Colonic mucosa (tissue), 4 donors: ENCODE results near the gene MEDAG. TPM values are rescaled to one million over a fixed set of nuclear protein-coding genes. Genes with fewer than 3 reads are reported as not detected.
A peak's percentile ranks its signal among the peaks of the same experiment; 100 is the strongest.

Experiments used
- DNase-seq: peaks from one replicate; pipeline ENCODE4 v3.0.0-alpha.2; 2020
- H3K27ac ChIP-seq: fragments of 200-600 bp; one replicate; pipeline ENCODE4 v1.8.0; 2021
- H3K27me3 ChIP-seq: fragments of 200-600 bp; one replicate; pipeline ENCODE4 v1.8.0; 2021
- H3K36me3 ChIP-seq: fragments of 200-600 bp; one replicate; pipeline ENCODE4 v1.8.0; 2021
- H3K4me1 ChIP-seq: fragments of 200-600 bp; one replicate; pipeline ENCODE4 v1.8.0; 2021; ENCODE audit warnings: mild to moderate bottlenecking
- H3K4me3 ChIP-seq: fragments of 200-600 bp; one replicate; pipeline ENCODE4 v1.8.0; 2021
- H3K9ac ChIP-seq, 2 donors: one replicate each; pipeline ENCODE4 v1.7.0; 2013; ENCODE audit warnings: control low read depth in 2 of 2, low read depth in 2 of 2, low read length in 2 of 2
- H3K9me3 ChIP-seq: fragments of 200-600 bp; one replicate; pipeline ENCODE4 v1.8.0; 2021
- intact Hi-C: fragments of 100-400 bp; cut with DNase I; formaldehyde crosslinking; loops from one replicate; pipeline ENCODE4 v1.14.1; 2022
- total RNA-seq, 2 donors: library from RNA; stranded (reverse); fragmentation: NEBNext Ultra II Directional in 1 of 2; extraction: Animal tissue kit (Norgen Biotek cat#: 25700) in 1 of 2; gene quantifications; one replicate each; pipeline ENCODE4 v1.2.1, GENCODE V29; 2021
- TF ChIP-seq, protein P1 (sequence below): fragments of 200-600 bp; IDR thresholded peaks from one replicate; pipeline ENCODE4 v1.8.0; 2022; ENCODE audit warnings: antibody characterized with exemption, mild to moderate bottlenecking
- donor health status: healthy.
- donor health status: DM: no; HTN: no; CAD: no.
- donor health status: DM: no; HTN: no; CAD: no.

Gene MEDAG
- total RNA-seq, 2 donors from 2014 or later, result 0.62 to 2.6 TPM

DNA sequence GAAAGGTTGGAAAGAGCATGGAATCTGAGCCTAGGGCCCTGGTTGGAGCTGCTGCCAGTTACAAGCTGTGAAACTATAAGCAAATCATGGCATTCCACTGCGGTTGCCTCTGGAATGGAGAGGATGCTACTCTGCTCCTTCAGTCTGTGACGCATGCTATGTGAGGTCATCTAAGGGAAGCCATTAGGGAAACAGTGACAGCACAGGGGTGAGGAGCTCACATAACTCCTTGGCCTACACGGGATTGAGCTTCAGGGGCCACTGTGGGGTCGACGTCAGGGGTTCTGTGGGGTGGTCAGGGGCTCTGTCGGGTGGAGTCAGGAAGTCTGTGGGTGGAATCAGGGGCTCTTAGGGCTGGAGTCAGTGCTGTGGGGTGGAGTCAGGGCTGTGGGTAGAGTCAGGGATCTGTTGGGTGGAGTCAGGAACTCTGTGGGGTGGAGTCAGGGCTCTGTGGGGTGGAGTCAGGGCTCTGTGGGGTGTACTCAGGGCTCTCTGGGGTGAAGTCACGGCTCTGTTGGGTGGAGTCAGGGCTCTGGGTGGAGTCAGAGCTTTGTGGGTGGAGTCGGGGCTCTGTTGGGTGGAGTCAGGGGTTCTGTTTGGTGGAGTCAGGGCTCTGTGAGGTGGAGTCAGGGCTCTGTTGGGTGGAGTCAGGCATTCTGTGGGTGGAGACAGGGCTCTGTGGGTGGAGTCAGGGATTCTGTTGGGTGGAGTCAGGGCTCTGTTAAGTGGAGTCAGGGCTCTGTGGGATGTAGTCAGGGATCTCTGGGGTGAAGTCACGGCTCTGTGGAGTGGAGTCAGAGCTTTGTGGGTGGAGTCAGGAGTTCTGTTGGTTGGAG is 35.8 kb upstream of the MEDAG start:
- Histone ChIP-seq H3K9ac (no peak overlapping the region), H3K36me3 (no peaks in the 10 kb centered on the region), H3K27me3 (no peaks in the 10 kb centered on the region), H3K27ac (peak overlapping the region; percentile 24), H3K4me1 (no peaks in the 10 kb centered on the region), H3K4me3 (no peak overlapping the region), H3K9me3 (no peaks in the 10 kb centered on the region)
- TF ChIP-seq, protein P1, sequence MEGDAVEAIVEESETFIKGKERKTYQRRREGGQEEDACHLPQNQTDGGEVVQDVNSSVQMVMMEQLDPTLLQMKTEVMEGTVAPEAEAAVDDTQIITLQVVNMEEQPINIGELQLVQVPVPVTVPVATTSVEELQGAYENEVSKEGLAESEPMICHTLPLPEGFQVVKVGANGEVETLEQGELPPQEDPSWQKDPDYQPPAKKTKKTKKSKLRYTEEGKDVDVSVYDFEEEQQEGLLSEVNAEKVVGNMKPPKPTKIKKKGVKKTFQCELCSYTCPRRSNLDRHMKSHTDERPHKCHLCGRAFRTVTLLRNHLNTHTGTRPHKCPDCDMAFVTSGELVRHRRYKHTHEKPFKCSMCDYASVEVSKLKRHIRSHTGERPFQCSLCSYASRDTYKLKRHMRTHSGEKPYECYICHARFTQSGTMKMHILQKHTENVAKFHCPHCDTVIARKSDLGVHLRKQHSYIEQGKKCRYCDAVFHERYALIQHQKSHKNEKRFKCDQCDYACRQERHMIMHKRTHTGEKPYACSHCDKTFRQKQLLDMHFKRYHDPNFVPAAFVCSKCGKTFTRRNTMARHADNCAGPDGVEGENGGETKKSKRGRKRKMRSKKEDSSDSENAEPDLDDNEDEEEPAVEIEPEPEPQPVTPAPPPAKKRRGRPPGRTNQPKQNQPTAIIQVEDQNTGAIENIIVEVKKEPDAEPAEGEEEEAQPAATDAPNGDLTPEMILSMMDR, result no peak
- peak; percentile 67 for DNase-seq
- intact Hi-C loops, result no loop called here

DNA sequence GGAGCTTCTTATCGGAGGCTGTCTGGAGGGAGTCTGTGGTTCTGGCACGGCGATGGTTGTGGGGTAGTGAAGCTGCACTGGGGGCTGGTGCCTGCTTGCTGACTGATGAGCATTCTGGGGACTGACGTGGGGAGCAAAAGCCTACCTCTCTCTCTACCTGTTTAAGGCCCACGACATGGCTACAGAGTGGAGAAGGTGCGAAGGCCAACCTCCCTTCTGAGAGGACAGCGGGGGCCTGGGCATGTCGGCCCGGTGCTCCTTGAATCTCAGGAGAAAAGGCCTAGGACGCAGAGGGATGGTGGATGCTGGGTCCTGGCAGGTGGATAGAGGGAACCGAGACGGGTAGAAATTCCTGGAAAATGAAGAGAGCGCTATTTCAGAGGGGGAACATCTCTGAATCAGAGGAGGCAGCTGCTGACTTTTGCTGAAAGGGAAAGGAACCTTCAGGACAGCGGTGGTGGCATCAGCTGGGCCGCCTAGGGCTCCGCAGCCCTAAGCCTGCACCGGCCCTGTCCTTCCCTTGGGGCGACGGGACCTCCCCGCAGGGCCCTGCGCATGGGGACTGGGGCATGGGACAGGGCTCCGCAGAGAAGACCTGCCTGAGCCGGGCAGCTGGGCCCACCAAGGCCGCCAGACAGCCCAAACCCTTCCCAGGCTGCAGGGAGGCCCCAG is 35.0 kb upstream of the MEDAG start:
- DNase-seq, result no peak
- H3K27ac ChIP-seq, result no peak overlapping the region
- no peak overlapping the region for H3K9ac ChIP-seq

DNA sequence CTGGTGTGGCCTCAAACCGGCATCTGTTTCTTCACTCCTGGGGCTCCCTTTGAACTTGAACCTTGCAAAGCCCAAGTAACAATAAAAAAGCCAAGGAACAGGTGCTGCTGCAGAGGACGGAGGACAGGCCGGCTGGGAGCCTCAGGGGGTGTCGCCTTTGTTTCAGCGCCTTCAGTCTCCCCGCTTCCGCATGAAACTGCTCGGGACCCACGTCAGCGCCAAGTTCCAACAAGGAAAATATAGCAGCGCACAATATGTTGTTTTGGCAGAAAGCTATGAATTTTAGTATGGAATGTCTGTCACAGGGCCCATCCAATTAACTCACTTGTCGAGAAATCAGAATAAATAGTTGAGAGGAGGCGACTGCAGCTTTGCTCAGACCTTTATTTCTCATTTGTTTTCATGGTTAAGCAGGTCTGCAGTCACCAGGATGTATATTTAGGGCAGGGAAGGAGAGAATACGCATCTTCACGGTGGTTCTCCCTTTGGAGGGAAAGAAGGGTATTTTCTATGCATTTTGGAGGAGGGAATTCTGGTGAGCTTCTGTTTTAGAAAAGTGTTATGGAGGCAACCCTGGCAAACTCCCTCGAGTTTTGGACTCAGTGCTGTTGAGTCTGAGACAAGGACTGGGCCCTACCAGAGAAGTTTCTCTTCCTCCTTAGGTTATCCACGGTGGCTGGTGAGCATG is 34.3 kb upstream of the MEDAG start:
- no peaks in the 10 kb centered on the region for H3K4me1 ChIP-seq
- no peak overlapping the region for H3K27ac ChIP-seq
- no peaks in the 10 kb centered on the region for H3K9me3 ChIP-seq
- intact Hi-C loops, result no loop called here
- H3K9ac ChIP-seq, result no peak overlapping the region
- H3K4me3 ChIP-seq, result no peak overlapping the region
- TF ChIP-seq, protein P1, result no peak
- DNase-seq, result no peak
- no peaks in the 10 kb centered on the region for H3K36me3 ChIP-seq
- H3K27me3 ChIP-seq, result no peaks in the 10 kb centered on the region

More for the DNA sequence above, 35.0 kb upstream of the MEDAG start:
- Histone ChIP-seq H3K36me3 (no peaks in the 10 kb centered on the region), H3K9me3 (no peaks in the 10 kb centered on the region), H3K4me3 (no peak overlapping the region), H3K27me3 (no peaks in the 10 kb centered on the region), H3K4me1 (no peaks in the 10 kb centered on the region)
- TF ChIP-seq, protein P1, result no peak
- intact Hi-C loops, result no loop called here

DNA sequence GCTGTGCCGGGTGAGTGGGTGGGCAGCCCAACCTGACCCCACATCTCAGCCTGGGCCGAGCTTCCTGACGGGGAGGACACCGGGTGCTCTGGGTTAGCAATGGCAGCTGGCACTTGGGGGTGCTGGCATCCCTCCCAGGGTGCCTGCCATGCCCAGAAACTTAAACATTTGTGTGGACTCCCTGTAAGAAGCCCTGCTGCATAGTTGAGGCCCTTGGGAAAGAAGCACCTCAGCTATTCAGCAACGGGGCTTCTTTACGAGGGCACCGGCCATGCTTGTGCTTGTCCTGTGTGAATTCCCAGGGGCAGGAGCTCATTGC is 33.8 kb upstream of the MEDAG start:
- no peaks in the 10 kb centered on the region for H3K27me3 ChIP-seq
- intact Hi-C loops, result no loop called here
- H3K4me3 ChIP-seq, result no peak overlapping the region
- no peak overlapping the region for H3K27ac ChIP-seq
- no peaks in the 10 kb centered on the region for H3K4me1 ChIP-seq
- TF ChIP-seq, protein P1, result no peak
- no peak for DNase-seq
- no peaks in the 10 kb centered on the region for H3K36me3 ChIP-seq
- H3K9ac ChIP-seq, result no peak overlapping the region
- no peaks in the 10 kb centered on the region for H3K9me3 ChIP-seq

DNA sequence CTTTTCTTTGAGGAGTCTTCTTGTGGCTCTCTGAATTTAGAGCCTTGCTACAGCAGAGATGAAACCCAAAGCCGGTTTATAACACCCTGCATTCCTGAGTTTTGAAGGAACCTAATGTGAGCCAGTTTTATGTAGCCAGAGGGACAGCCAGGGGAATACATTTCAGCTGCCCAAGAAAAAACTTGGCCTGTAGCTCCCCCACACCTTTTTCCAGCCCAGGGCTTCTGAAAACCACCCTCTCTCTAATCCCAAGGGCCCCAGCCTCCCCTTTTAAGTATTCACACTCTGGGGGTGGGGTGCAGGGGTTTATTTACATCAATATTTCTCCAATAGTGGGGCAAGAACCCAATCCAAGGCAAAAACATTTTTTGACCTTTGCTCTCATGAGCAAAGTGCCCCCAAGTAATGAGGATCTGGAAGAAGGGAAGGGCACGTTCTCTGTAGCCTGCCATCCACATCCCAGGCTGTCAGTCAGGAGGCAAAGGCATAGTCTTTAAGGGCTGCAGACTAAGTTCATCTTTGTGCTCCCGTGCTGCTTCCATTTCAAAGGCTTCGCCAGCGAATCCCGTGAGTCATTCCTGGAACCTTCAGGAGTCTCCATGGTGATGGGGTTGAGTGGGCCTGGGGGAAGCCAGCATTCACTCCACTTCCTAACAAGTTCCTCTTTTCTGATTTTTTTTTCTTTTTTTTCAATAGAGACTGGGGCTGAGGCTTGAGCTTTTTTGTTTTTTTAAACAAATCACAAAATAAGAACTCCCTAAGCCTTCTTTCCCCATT is 33.2 kb upstream of the MEDAG start:
- Histone ChIP-seq H3K4me1 (no peaks in the 10 kb centered on the region), H3K4me3 (no peak overlapping the region), H3K27ac (no peak overlapping the region), H3K9me3 (no peaks in the 10 kb centered on the region), H3K36me3 (no peaks in the 10 kb centered on the region), H3K27me3 (no peaks in the 10 kb centered on the region), H3K9ac (no peak overlapping the region)
- intact Hi-C loops, result no loop called here
- TF ChIP-seq, protein P1, result no peak
- DNase-seq, result no peak
